Activated CD8-positive, alpha-beta memory T cell treated with anti-CD3 and anti-CD28 coated beads, Interleukin-2, amount 10 ng/mL, durations not matched to agents 7 days and 5 days (primary cell): ENCODE data around the gene DMBT1. TPM values are rescaled to one million over a fixed set of nuclear protein-coding genes. Genes with fewer than 3 reads are reported as not detected.
"Not testable (repeated sequence)": the region's sequence is repeated elsewhere in the genome, so short reads cannot be mapped to it uniquely, and the experiment has no call there.

Experiments
- ATAC-seq: fragments of 150-1000 bp; cut with Tn5 transposase; one replicate; pipeline ENCODE4 v1.10.0; 2021; ENCODE audit warnings: moderate library complexity
- CTCF ChIA-PET: fragments of 350-600 bp; sonication (Branson Sonifier 250); formaldehyde crosslinking; loops from one replicate; lab custom pipeline; 2021; ENCODE audit warnings: antibody characterized with exemption; lab: Charles Lee
- DNase-seq: peaks from one replicate; pipeline ENCODE4 v3.0.0-alpha.2; 2020
- H3K27ac Mint-ChIP-seq: one replicate; pipeline ENCODE4 v1.8.0; 2021; ENCODE audit warnings: mild to moderate bottlenecking, mixed read lengths
- H3K27me3 Mint-ChIP-seq: one replicate; pipeline ENCODE4 v1.8.0; 2021; ENCODE audit warnings: mixed read lengths
- H3K36me3 Mint-ChIP-seq: one replicate; pipeline ENCODE4 v1.8.0; 2021; ENCODE audit warnings: mild to moderate bottlenecking, mixed read lengths
- H3K4me1 Mint-ChIP-seq: one replicate; pipeline ENCODE4 v1.8.0; 2021; ENCODE audit warnings: mixed read lengths
- H3K4me3 Mint-ChIP-seq: one replicate; pipeline ENCODE4 v1.8.0; 2021; ENCODE audit warnings: mild to moderate bottlenecking, moderate library complexity, mixed read lengths
- H3K9me3 Mint-ChIP-seq: one replicate; pipeline ENCODE4 v1.8.0; 2022; ENCODE audit warnings: low read depth, mixed read lengths
- total RNA-seq, 2 experiments: library from RNA; stranded (reverse); gene quantifications; one replicate each; pipeline ENCODE4 v1.2.3, GENCODE V29; 2021

The DMBT1 gene
- total RNA-seq, 2 experiments from 2014 or later: not detected

GRCh38 chr10:122620961-122621360, 60.4 kb downstream of the DMBT1 start:
- CTCF ChIA-PET, H3K36me3 Mint-ChIP-seq: not testable (repeated sequence)

GRCh38 chr10:122624546-122624945, 64.0 kb downstream of the DMBT1 start:
- Mint-ChIP-seq H3K4me3 (no peak overlapping the region), H3K4me1 (no peaks in the 10 kb centered on the region), H3K9me3 (no peaks in the 10 kb centered on the region), H3K36me3 (no peaks in the 10 kb centered on the region), H3K27me3 (peaks cover 12% of the 10 kb centered on the region), H3K27ac (no peak overlapping the region)
- DNase-seq (no peak), ATAC-seq (no peak)
- CTCF ChIA-PET: no interaction called here

More at GRCh38 chr10:122620961-122621360, 60.4 kb downstream of the DMBT1 start:
- not testable (repeated sequence) for H3K4me1 Mint-ChIP-seq, DNase-seq, H3K27ac Mint-ChIP-seq, H3K27me3 Mint-ChIP-seq, H3K9me3 Mint-ChIP-seq, H3K4me3 Mint-ChIP-seq, ATAC-seq

DNA sequence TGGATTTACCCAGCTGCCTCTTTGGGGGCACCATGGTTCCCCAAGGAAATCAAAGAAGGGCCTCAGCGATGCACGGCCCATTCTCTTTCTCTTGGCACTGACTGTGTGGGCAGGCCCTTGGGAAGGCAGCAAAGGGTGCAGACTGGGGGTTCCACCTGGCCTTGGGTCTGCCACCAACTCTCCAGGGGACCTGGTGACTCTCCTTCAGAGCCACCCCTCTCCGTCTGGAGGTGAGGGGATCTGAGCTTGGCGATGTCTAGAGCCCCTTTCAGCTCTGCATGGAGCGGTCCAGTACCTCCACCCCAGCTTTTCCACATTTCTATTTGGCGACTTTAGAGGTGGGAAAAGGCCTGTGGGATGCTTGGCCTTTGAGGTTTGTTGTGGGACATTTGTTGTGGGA, 70.0 kb downstream of the DMBT1 start:
- CTCF ChIA-PET: no interaction called here
- Mint-ChIP-seq H3K9me3 (no peaks in the 10 kb centered on the region), H3K36me3 (no peaks in the 10 kb centered on the region), H3K27ac (no peak overlapping the region), H3K4me1 (no peaks in the 10 kb centered on the region), H3K4me3 (no peak overlapping the region), H3K27me3 (peaks cover 12% of the 10 kb centered on the region)
- DNase-seq (no peak), ATAC-seq (no peak)

DNA sequence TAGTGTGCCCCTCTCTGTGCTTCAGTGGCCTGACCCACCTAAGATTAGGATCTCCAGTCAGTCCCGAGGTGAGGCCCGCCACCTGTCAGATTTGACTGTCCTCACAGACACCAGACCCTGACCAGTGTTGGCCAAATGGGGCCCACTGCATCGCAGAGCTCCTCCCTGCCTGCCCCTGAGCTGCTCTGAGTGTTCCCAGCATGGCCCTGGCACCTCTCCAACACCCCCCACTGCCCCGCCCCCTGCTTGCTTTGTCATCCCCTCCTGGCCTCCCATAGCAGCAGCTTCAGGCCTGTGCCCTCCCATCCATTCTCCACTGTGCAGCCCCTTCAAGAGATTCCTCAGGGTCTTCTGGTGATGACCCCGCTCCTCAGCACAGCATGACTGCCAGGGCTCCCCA, 71.5 kb downstream of the DMBT1 start:
- ATAC-seq (no peak), DNase-seq (no peak)
- H3K27me3 Mint-ChIP-seq: peaks cover 6% of the 10 kb centered on the region
- no peaks in the 10 kb centered on the region for H3K36me3 Mint-ChIP-seq
- H3K4me1 Mint-ChIP-seq: no peaks in the 10 kb centered on the region
- no peak overlapping the region for H3K27ac Mint-ChIP-seq
- CTCF ChIA-PET: no interaction called here
- no peak overlapping the region for H3K4me3 Mint-ChIP-seq
- no peaks in the 10 kb centered on the region for H3K9me3 Mint-ChIP-seq

DNA sequence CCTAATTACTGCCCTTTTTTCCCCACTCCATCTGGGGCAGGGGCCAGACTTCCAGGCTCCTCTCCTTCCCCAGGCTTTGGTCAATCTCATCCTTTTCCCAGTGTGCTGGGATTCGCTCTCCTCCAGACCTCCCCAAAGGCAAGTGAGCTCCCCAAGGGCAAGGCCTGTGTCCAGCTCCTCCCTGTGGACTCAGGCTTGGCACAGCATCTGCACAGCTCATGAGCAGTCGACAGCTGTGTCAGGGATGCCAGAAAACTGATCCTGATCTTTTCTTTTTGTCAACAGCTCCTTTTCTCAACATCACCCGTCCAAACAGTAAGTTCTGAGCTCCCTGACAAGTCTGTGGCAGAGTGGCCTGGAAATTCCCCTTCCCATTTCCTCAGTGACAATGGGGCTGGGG, 72.0 kb downstream of the DMBT1 start:
- CTCF ChIA-PET: no interaction called here
- H3K36me3 Mint-ChIP-seq: no peaks in the 10 kb centered on the region
- no peaks in the 10 kb centered on the region for H3K4me1 Mint-ChIP-seq
- DNase-seq (no peak), ATAC-seq (no peak)
- no peak overlapping the region for H3K4me3 Mint-ChIP-seq
- no peaks in the 10 kb centered on the region for H3K9me3 Mint-ChIP-seq
- H3K27me3 Mint-ChIP-seq: peaks cover 5% of the 10 kb centered on the region
- no peak overlapping the region for H3K27ac Mint-ChIP-seq

DNA sequence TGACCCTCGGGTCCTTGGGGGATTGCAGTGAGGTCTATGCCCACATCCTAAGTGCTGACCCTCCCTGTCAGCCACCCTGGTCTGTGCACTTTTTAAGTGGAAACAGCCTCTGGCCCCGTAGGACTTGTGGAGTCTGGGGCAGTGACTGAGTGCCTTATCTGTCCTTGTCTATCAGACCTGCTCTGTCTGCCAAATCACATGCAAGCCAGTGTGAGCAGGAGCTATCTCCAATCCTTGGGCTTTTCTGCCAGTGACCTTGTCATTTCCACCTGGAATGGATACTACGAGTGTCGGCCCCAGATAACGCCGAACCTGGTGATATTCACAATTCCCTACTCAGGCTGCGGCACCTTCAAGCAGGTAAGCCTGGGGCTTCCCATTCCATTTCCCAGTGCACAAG, 76.4 kb downstream of the DMBT1 start:
- Mint-ChIP-seq H3K4me3 (no peak overlapping the region), H3K9me3 (no peaks in the 10 kb centered on the region), H3K27me3 (no peaks in the 10 kb centered on the region), H3K36me3 (no peaks in the 10 kb centered on the region), H3K4me1 (no peaks in the 10 kb centered on the region), H3K27ac (no peak overlapping the region)
- DNase-seq (no peak), ATAC-seq (no peak)
- CTCF ChIA-PET: no interaction called here

DNA sequence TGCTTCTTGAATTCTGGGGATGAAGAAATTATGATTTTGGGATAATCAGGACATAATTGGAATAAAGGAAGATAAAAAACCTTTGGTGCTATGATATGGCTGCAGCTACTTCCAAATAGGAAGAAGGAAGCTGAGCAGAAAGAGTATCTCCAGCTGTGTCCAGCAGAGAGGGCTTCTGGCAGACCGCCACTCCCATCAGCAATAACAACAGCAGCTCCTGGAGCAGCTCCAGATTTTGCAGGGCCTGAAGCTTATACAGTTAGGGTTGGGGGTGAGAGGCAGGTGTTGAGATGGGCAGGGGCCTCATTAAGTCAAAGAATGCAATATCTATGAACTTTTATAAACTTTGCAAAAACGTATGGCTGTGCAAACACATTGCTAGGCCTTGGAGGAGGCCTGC, 76.8 kb downstream of the DMBT1 start:
- Mint-ChIP-seq H3K27ac (no peak overlapping the region), H3K27me3 (no peaks in the 10 kb centered on the region), H3K4me3 (no peak overlapping the region), H3K36me3 (no peaks in the 10 kb centered on the region), H3K4me1 (no peaks in the 10 kb centered on the region), H3K9me3 (no peaks in the 10 kb centered on the region)
- ATAC-seq: no peak
- CTCF ChIA-PET: no interaction called here
- no peak for DNase-seq

DNA sequence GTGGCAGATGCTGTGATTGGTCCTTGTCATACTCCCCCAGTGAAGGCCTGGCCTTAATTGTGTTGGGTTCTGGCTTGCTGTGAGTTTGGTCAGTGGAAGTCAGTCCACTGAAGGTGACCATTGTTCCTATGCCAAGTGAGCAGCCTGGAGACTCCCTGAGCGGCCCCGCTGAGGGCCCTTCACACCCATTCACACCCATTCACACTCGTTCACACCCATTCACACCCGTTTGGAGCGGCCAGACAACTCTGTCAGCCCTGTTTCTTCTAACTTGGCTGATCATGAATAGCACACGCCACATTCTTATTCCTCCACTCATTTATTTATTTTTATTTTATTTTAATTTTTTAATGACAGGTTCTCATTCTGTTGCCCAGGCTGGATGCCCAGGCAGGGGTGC, 77.6 kb downstream of the DMBT1 start:
- ATAC-seq: no peak
- Mint-ChIP-seq H3K4me1 (no peaks in the 10 kb centered on the region), H3K4me3 (no peak overlapping the region), H3K9me3 (no peaks in the 10 kb centered on the region), H3K27me3 (no peaks in the 10 kb centered on the region), H3K27ac (no peak overlapping the region), H3K36me3 (no peaks in the 10 kb centered on the region)
- DNase-seq: no peak
- CTCF ChIA-PET: no interaction called here

GRCh38 chr10:122639801-122640200, 79.2 kb downstream of the DMBT1 start:
- CTCF ChIA-PET: interaction anchor here (1.4 kb wide), 1 partner anchor 9 kb away, joined by 6 read pairs; no protein-coding TSS in a partner anchor
- no peak overlapping the region for H3K4me3 Mint-ChIP-seq

DNA sequence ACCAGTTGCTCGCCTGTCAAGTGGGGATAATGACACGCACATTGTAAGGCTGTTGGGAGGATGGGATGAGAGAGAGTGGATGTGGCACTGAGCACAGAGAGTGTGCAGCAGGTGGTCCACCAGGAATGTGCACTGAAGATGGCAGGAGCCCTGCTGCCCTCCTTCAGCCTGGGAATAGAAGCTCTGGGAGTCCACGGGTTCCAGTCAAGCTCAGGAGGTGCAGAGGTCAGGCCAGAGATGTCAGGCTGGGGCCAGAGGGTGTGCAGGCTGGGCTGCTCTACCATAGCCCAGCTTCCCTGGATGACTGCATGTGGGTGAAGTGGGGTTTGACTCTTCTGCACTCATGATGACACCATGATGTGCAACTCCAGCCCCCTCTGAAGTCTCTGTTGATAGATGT, 80.4 kb downstream of the DMBT1 start:
- H3K4me1 Mint-ChIP-seq: no peaks in the 10 kb centered on the region
- no peaks in the 10 kb centered on the region for H3K27me3 Mint-ChIP-seq
- no peak overlapping the region for H3K4me3 Mint-ChIP-seq
- H3K27ac Mint-ChIP-seq: no peak overlapping the region
- CTCF ChIA-PET: interaction anchor here (0.6 to 1.4 kb wide), 2 partner anchors 8 to 204 kb away, joined by 3 to 6 read pairs; no protein-coding TSS in a partner anchor
- no peaks in the 10 kb centered on the region for H3K9me3 Mint-ChIP-seq
- no peak for ATAC-seq
- no peak for DNase-seq
- no peaks in the 10 kb centered on the region for H3K36me3 Mint-ChIP-seq

More at GRCh38 chr10:122639801-122640200, 79.2 kb downstream of the DMBT1 start:
- DNase-seq: no peak
- Mint-ChIP-seq H3K27me3 (no peaks in the 10 kb centered on the region), H3K27ac (no peak overlapping the region), H3K9me3 (no peaks in the 10 kb centered on the region), H3K36me3 (no peaks in the 10 kb centered on the region), H3K4me1 (no peaks in the 10 kb centered on the region)
- ATAC-seq: no peak

GRCh38 chr10:122642726-122643605, 82.4 kb downstream of the DMBT1 start:
- no peak overlapping the region for H3K4me3 Mint-ChIP-seq
- no peaks in the 10 kb centered on the region for H3K36me3 Mint-ChIP-seq
- H3K9me3 Mint-ChIP-seq: no peaks in the 10 kb centered on the region
- ATAC-seq: no peak
- no peak for DNase-seq
- CTCF ChIA-PET: no interaction called here
- no peak overlapping the region for H3K27ac Mint-ChIP-seq
- peaks cover 3% of the 10 kb centered on the region for H3K27me3 Mint-ChIP-seq
- no peaks in the 10 kb centered on the region for H3K4me1 Mint-ChIP-seq

GRCh38 chr10:122643931-122644534, 83.5 kb downstream of the DMBT1 start:
- H3K4me3 Mint-ChIP-seq: no peak overlapping the region
- H3K27me3 Mint-ChIP-seq: peaks cover 3% of the 10 kb centered on the region

GRCh38 chr10:122646511-122647382, 86.2 kb downstream of the DMBT1 start:
- H3K27ac Mint-ChIP-seq: no peak overlapping the region
- ATAC-seq (no peak), DNase-seq (no peak)
- H3K4me3 Mint-ChIP-seq: no peak overlapping the region
- H3K36me3 Mint-ChIP-seq: no peaks in the 10 kb centered on the region
- H3K4me1 Mint-ChIP-seq: no peaks in the 10 kb centered on the region
- H3K27me3 Mint-ChIP-seq: peaks cover 5% of the 10 kb centered on the region
- CTCF ChIA-PET: interaction anchor here (1.1 kb wide), 1 partner anchor 81 kb away, joined by 3 read pairs; no protein-coding TSS in a partner anchor
- H3K9me3 Mint-ChIP-seq: no peaks in the 10 kb centered on the region

More at GRCh38 chr10:122643931-122644534, 83.5 kb downstream of the DMBT1 start:
- no peak for ATAC-seq
- no peaks in the 10 kb centered on the region for H3K9me3 Mint-ChIP-seq
- CTCF ChIA-PET: no interaction called here
- H3K4me1 Mint-ChIP-seq: no peaks in the 10 kb centered on the region
- H3K36me3 Mint-ChIP-seq: no peaks in the 10 kb centered on the region
- no peak overlapping the region for H3K27ac Mint-ChIP-seq
- no peak for DNase-seq
